GM10248 (cell line): ENCODE results near the gene MAN1C1.
"Not testable (repeated sequence)": the region's sequence is repeated elsewhere in the genome, so short reads cannot be mapped to it uniquely, and the experiment has no call there.

Experiments
- CTCF ChIA-PET: fragments of 300-600 bp; sonication (Branson Sonifier 250); formaldehyde crosslinking; extraction: SDS; loops from one replicate; lab custom pipeline; 2021; ENCODE audit warnings: antibody characterized with exemption; lab: Yijun Ruan, JAX
- POLR2A ChIA-PET: fragments of 350-650 bp; sonication (Branson Sonifier 250); formaldehyde crosslinking; extraction: SDS; loops from one replicate; lab custom pipeline; 2020; ENCODE audit warnings: antibody characterized with exemption; lab: Yijun Ruan, JAX
- DNase-seq: peaks from one replicate; pipeline ENCODE4 v3.0.0; 2012; ENCODE audit errors: extremely low spot score
- TF ChIP-seq, protein P1 (sequence below): IDR thresholded peaks from 2 replicates; pipeline ENCODE4 v1.5.1; 2012; ENCODE audit warnings: mild to moderate bottlenecking, low read depth; ENCODE audit errors: extremely low read depth, missing control alignments, control extremely low read depth

MAN1C1 gene

DNA sequence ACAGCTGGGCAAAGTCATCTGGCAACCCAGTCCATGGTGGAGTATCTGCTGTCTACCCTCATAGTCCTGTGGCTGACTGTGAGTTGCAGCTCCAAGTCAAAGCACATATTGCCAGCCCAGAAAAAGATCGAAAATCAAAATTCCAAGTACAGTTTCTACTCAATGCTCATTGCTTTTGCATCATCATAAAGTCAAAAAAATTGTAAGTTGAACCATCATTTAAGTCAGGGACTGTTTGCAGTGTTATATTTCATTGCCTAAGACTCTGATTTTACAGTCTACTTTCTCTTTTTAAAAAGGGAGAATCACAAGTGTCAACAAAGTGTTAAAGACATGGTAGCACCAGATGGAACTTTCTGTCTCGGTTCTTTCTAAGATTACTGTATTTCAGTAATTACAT, 22.7 kb upstream of the MAN1C1 start:
- CTCF ChIA-PET: interaction anchor here (1.1 to 1.8 kb wide), 2 partner anchors 15 to 21 kb away, joined by 3 to 6 read pairs; no protein-coding TSS in a partner anchor
- TF ChIP-seq, protein P1, sequence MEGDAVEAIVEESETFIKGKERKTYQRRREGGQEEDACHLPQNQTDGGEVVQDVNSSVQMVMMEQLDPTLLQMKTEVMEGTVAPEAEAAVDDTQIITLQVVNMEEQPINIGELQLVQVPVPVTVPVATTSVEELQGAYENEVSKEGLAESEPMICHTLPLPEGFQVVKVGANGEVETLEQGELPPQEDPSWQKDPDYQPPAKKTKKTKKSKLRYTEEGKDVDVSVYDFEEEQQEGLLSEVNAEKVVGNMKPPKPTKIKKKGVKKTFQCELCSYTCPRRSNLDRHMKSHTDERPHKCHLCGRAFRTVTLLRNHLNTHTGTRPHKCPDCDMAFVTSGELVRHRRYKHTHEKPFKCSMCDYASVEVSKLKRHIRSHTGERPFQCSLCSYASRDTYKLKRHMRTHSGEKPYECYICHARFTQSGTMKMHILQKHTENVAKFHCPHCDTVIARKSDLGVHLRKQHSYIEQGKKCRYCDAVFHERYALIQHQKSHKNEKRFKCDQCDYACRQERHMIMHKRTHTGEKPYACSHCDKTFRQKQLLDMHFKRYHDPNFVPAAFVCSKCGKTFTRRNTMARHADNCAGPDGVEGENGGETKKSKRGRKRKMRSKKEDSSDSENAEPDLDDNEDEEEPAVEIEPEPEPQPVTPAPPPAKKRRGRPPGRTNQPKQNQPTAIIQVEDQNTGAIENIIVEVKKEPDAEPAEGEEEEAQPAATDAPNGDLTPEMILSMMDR: no peak
- POLR2A ChIA-PET: interaction anchor here (0.8 kb wide), 1 partner anchor 18 kb away, joined by 3 read pairs; no protein-coding TSS in a partner anchor

DNA sequence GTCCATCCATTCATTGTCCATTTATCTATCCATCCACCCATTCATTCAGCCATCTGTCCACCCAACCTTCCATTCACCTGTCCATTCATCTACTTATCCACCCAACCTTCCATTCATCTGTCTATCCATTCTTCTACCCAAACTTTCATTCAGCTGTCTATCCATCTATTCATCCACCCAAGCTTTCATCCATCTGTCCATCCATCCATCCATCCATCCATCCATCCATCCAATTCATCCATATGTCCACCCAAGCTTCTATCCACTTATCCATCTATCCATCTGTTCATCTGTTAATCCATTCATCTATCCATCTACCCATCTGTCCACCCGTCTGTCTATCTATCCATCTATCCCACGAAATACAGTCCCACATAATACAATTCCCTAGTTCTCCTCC, 21.6 kb upstream of the MAN1C1 start:
- CTCF ChIA-PET: no interaction called here
- POLR2A ChIA-PET: no interaction called here
- no peak for DNase-seq
- TF ChIP-seq, protein P1: no peak

More for the DNA sequence above, 22.7 kb upstream of the MAN1C1 start:
- no peak for DNase-seq

DNA sequence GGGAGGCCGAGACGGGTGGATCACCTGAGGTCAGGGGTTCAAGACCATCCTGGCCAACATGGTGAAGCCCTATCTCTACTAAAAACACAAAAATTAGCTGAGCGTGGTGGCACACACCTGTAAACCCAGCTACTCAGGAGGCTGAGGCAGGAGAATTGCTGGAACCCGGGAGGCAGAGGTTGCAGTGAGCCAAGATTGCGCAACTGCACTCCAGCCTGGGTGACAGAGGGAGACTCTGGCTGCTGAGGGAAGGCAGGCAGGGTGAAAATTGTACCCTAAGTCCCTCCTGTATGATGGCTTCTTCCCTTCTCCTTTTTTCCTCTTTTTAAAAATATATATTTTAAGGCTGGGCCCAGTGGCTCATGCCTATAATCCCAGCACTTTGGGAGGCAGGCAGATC, 19.9 kb upstream of the MAN1C1 start:
- DNase-seq, POLR2A ChIA-PET: not testable (repeated sequence)
- CTCF ChIA-PET: interaction anchor here (1.2 kb wide), 1 partner anchor 24 kb away, joined by 3 read pairs; no protein-coding TSS in a partner anchor

DNA sequence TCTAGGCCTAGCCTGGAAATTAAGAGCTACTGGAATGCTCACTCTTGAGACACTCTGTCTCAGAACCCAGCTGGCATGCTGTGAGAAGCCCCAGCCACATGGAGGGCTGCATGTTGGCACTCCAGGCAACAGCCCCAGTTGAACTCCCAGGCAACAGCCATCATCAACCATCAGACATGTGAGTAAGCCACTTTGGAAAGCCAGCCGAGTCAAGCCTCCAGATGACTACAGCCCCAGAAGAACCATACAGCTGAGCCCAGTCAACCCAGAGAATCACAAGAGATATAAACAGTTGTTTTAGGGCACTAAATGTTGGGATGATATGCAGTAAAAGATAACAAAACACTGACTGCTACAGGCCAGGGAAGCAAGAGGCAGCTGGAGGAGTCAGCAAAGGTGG, 17.7 kb upstream of the MAN1C1 start:
- TF ChIP-seq, protein P1: no peak
- CTCF ChIA-PET: interaction anchor here (1.0 to 2.1 kb wide), 4 partner anchors 11 to 297 kb away, joined by 3 to 9 read pairs (median 4); no protein-coding TSS in a partner anchor
- DNase-seq: no peak
- POLR2A ChIA-PET: no interaction called here

DNA sequence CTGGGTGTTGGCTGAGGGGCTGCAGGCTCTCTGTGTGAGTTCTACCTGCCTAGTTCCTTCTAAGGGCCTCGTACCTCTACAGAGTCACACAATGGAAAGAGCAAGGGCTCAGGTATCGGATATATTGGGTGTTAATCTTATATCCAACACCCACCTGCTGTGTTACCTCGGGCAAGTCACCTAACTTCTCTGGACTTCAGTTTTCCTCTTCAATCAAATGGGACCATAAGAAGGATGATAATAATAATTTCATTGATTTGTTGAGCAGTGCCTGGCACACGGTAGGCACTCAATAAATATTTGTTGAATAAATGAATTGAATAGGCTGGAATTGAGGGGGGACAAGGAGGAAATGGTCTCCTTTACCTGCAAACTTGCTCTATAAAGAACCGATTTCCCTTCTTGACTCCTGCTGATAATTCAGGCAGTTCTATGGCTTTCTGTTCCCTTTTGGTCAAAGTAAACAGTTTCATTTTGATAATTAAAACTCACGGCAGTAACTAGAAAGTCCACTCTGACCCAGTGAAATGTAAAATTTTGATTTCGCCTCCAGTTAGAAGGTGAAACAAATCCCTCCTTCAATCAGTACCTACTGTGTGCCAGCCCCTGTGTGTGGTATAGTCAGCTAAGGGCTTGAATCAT, 16.5 kb upstream of the MAN1C1 start:
- POLR2A ChIA-PET: no interaction called here

DNA sequence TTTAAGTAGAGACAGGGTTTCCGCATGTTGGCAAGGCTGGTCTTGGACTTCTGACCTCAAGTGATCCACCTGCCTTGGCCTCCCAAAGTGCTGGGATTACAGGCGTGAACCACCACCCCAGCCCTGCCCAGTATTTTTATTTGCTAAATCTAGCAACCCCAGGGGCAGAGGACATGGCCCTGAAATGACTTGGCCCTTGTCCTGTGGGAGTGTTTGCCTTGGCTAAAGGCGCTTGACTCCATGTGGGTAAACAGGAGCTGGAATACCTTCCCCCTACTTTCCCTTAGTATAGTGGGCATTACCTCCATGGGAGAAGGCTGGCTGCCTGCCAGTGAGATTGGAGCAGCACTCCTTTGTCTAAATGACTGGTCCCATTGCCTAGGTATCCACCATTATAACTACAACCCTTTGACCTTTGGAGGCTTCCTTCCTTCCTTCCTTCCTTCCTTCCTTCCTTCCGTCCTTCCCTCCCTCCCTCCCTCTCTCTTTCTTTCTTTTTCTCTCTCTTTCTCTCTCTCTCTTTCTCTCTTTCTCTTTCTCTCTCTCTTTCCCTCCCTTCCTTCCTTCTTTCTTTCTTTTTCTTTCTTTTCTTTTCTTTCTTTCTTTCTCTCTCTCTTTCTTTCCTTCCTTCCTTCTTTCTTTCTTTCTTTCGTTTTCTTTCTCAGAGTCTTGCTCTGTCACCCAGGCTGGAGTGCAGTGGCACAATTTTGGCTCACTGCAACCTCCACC, 15.5 kb upstream of the MAN1C1 start:
- DNase-seq, CTCF ChIA-PET, POLR2A ChIA-PET: not testable (repeated sequence)

More for the DNA sequence above, 16.5 kb upstream of the MAN1C1 start:
- CTCF ChIA-PET: no interaction called here
- TF ChIP-seq, protein P1: no peak
- DNase-seq: peak; percentile 53

DNA sequence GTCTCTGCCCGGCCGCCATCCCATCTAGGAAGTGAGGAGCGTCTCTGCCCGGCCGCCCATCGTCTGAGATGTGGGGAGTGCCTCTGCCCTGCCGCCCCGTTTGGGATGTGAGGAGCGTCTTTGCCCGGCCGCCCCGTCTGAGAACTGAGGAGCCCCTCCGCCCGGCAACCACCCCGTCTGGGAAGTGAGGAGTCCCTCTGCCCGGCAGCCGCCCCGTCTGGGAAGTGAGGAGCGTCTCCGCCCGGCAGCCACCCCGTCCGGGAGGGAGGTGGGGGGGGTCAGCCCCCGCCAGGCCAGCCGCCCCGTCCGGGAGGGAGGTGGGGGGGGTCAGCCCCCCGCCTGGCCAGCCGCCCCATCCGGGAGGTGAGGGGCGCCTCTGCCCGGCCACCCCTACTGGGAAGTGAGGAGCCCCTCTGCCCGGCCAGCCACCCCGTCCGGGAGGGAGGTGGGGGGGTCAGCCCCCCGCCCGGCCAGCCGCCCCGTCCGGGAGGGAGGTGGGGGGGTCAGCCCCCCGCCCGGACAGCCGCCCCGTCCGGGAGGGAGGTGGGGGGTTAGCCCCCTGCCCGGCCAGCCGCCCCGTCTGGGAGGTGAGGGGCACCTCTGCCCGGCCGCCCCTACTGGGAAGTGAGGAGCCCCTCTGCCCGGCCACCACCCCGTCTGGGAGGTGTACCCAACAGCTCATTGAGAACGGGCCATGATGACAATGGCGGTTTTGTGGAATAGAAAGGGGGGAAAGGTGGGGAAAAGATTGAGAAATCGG, 12.6 kb upstream of the MAN1C1 start:
- POLR2A ChIA-PET, CTCF ChIA-PET, DNase-seq: not testable (repeated sequence)
